ENCODE measurements around the gene OTUD1.

DNA sequence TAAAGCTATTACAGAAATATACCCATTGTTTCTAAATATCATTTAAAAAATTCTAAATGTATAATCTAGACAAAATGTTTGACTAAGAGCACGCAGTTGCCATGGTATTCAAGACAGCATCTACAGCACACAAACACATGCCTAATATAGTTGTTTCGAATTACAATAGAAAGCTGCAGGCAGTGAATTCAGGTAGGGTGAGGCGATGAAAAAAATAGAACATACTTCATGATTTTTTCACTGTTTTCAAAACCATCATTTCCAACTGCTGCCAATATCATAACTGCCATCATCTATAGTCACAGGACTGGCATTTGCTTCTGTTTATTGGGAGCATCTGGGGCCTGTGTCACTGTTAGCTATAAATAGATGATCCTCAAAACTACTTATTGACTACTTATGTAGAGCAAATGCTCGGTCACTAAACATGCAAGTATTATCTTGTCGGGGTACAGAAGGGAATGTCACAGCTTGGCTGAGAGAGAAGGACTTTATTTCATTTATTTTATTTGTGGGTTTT, 34.4 kb upstream of the OTUD1 start:
- TF ChIP-seq, protein P1, sequence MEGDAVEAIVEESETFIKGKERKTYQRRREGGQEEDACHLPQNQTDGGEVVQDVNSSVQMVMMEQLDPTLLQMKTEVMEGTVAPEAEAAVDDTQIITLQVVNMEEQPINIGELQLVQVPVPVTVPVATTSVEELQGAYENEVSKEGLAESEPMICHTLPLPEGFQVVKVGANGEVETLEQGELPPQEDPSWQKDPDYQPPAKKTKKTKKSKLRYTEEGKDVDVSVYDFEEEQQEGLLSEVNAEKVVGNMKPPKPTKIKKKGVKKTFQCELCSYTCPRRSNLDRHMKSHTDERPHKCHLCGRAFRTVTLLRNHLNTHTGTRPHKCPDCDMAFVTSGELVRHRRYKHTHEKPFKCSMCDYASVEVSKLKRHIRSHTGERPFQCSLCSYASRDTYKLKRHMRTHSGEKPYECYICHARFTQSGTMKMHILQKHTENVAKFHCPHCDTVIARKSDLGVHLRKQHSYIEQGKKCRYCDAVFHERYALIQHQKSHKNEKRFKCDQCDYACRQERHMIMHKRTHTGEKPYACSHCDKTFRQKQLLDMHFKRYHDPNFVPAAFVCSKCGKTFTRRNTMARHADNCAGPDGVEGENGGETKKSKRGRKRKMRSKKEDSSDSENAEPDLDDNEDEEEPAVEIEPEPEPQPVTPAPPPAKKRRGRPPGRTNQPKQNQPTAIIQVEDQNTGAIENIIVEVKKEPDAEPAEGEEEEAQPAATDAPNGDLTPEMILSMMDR (IDR thresholded peaks at IDR 0.05 in 2 of 3, conservative IDR thresholded peaks at IDR 0.05 in 1 of 3; ENCODE audit: borderline replicate concordance in 1 of 3, insufficient read depth in 1 of 3, low read depth in 2 of 3, low read length in 2 of 3) = no peak
- TF ChIP-seq SRF (IDR thresholded peaks at IDR 0.05; ENCODE audit: low read depth) (no peak), JUND (IDR thresholded peaks at IDR 0.05) (no peak), RAD21 (IDR thresholded peaks at IDR 0.05; ENCODE audit: low read depth) (no peak), YY1 (IDR thresholded peaks at IDR 0.05; ENCODE audit: extremely low read depth, insufficient replicate concordance, low read depth, low read length) (no peak), EZH2 (IDR thresholded peaks at IDR 0.05) (no peak)
- TF ChIP-seq, protein P2, sequence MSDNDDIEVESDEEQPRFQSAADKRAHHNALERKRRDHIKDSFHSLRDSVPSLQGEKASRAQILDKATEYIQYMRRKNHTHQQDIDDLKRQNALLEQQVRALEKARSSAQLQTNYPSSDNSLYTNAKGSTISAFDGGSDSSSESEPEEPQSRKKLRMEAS (IDR thresholded peaks at IDR 0.05) = no peak
- TF ChIP-seq, protein P3, sequence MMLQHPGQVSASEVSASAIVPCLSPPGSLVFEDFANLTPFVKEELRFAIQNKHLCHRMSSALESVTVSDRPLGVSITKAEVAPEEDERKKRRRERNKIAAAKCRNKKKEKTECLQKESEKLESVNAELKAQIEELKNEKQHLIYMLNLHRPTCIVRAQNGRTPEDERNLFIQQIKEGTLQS (IDR thresholded peaks at IDR 0.05) = no peak
